ENCODE results near the gene DHX8.
"Not testable (repeated sequence)": the region's sequence is repeated elsewhere in the genome, so short reads cannot be mapped to it uniquely, and the experiment has no call there.

The DHX8 gene

DNA sequence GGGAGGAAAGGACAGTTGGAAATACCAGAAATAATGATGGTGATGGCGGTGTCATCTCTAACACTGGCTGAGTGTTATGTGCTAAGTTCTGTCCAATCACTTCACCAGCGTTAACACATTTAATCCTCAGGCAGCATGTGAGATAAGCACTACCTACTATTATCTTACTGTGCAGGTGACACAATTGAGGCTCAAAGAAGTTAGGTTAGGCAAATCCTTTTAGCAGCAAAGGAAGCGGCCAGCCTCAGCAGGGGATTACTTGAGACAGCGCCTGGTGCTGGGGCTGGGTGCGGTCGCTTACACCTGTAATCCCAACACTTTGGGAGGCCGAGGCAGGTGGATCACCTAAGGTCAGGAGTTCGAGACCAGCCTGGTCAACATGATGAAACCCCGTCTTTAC is 18.7 kb upstream of the DHX8 start:
- no peak overlapping the region for H3K9ac ChIP-seq (ENCODE audit: low read length)
- peaks cover 6% of the 10 kb centered on the region for H3K4me1 ChIP-seq (ENCODE audit: control insufficient read depth, insufficient read depth, low read length)
- H3K36me3 ChIP-seq (ENCODE audit: control insufficient read depth, insufficient read depth, low read length): no peaks in the 10 kb centered on the region
- H3K4me3 ChIP-seq (ENCODE audit: low read length): no peak overlapping the region
- H3K27ac ChIP-seq (ENCODE audit: low read depth, low read length): no peak overlapping the region
- H3K27me3 ChIP-seq (ENCODE audit: control insufficient read depth, insufficient read depth, low read length): no peaks in the 10 kb centered on the region

DNA sequence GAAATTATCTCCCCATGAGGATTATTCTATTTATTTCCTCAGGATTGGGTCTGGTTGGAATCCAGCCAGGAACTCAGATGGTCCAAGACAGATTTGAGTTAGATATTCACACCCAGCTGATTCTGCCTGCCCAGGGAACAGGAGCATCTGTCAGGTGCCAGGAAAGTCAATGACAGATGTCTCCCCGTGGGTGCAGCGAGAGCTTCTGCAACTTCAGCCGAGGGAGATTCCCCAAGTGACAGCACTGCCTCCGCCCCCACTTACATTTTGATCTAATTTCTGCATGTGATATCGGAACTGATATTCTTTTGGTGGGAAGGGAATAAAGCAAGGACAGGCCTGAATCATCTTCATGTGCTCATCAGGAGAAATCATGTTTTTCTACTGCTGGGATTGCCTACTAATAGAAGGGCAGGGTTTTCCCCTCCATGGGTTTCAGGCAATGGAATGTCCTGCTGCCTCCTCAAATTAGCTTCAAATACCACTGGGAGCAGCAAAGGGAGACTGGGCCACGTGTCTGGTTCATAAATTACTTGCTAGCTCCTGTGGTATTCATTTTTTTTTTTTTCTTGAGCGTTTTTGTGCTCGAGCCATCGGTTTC is 15.7 kb upstream of the DHX8 start:
- Histone ChIP-seq H3K4me1 (ENCODE audit: control insufficient read depth, insufficient read depth, low read length) (peaks cover 6% of the 10 kb centered on the region), H3K9ac (ENCODE audit: low read length) (no peak overlapping the region), H3K27ac (ENCODE audit: low read depth, low read length) (no peak overlapping the region), H3K36me3 (ENCODE audit: control insufficient read depth, insufficient read depth, low read length) (no peaks in the 10 kb centered on the region), H3K4me3 (ENCODE audit: low read length) (no peak overlapping the region), H3K27me3 (ENCODE audit: control insufficient read depth, insufficient read depth, low read length) (no peaks in the 10 kb centered on the region)

DNA sequence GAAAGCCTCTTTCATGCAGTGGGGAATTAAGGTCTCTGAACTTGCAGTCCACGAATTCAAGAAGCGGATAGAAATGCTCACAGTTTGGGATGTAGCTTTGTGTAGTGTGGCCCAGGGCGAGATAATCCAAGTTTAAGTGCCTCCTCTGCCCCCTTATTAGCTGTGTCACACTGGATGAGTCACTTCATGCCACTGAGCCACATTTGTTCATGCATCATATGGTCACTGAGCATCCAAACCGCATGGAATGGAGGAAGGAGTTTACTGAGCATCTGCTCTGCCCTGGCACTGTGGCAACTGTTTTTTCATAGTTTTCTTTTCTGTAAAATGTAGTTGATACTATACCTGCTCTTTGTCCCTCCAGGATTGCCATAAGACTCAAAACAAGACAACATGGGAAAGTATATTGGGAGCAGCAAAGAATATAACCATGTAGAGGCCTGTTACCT is 15.1 kb upstream of the DHX8 start:
- Histone ChIP-seq H3K4me3 (ENCODE audit: low read length) (no peak overlapping the region), H3K27ac (ENCODE audit: low read depth, low read length) (no peak overlapping the region)

DNA sequence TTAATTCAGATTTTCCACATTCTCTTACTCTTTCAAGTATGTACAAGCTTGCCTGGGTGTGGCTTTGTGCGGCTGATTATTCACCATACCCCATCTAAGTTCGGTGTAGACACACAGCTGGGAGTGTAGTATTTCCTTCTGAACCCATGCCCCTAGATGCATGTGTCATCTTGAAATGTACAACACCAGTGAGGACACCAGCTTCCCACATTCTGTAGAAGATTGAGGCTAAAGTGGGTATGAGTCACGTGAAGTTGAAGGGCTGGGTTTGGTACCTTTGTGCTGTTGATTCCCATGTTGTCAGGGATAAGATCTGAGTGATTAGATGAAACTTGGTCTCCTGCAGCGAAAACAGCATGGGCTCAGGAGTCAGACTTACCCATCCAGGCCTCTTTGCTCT is 14.6 kb upstream of the DHX8 start:
- H3K4me3 ChIP-seq (ENCODE audit: low read length): no peak overlapping the region
- H3K9ac ChIP-seq (ENCODE audit: low read length): no peak overlapping the region
- H3K27me3 ChIP-seq (ENCODE audit: control insufficient read depth, insufficient read depth, low read length): no peaks in the 10 kb centered on the region
- peaks cover 6% of the 10 kb centered on the region for H3K4me1 ChIP-seq (ENCODE audit: control insufficient read depth, insufficient read depth, low read length)
- no peaks in the 10 kb centered on the region for H3K36me3 ChIP-seq (ENCODE audit: control insufficient read depth, insufficient read depth, low read length)
- H3K27ac ChIP-seq (ENCODE audit: low read depth, low read length): no peak overlapping the region

More for the DNA sequence above, 15.1 kb upstream of the DHX8 start:
- Histone ChIP-seq H3K27me3 (ENCODE audit: control insufficient read depth, insufficient read depth, low read length) (no peaks in the 10 kb centered on the region), H3K36me3 (ENCODE audit: control insufficient read depth, insufficient read depth, low read length) (no peaks in the 10 kb centered on the region), H3K4me1 (ENCODE audit: control insufficient read depth, insufficient read depth, low read length) (peaks cover 6% of the 10 kb centered on the region), H3K9ac (ENCODE audit: low read length) (no peak overlapping the region)

DNA sequence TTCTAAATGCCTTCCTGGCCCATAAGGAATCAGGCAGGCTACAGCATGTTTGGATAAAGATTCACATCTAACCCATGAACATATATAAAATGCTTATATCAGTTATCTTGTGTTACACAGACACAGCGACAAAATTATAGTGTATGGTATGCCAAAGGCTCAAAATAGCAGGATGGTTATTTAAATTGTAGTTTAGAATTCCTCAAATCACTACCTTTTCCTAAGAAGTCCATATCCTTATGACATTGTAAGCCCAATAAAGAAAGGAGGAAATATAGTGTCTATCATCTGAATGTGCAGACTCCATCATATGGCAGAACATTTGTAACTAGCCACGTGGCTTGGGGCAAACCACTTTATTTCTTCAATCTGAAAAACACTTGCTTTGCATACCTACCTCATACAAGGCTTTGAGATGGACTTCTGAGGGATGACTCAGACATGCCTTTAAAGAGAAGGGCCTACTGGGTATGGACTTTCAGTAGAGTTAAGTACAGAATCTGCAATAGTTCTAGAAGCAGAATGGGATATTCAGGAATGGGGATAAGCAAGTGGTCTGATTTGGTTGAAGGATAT is 12.1 kb upstream of the DHX8 start:
- H3K27ac ChIP-seq (ENCODE audit: low read depth, low read length): no peak overlapping the region
- no peak overlapping the region for H3K9ac ChIP-seq (ENCODE audit: low read length)
- H3K36me3 ChIP-seq (ENCODE audit: control insufficient read depth, insufficient read depth, low read length): no peaks in the 10 kb centered on the region
- peaks cover 6% of the 10 kb centered on the region for H3K4me1 ChIP-seq (ENCODE audit: control insufficient read depth, insufficient read depth, low read length)
- no peak overlapping the region for H3K4me3 ChIP-seq (ENCODE audit: low read length)
- H3K27me3 ChIP-seq (ENCODE audit: control insufficient read depth, insufficient read depth, low read length): no peaks in the 10 kb centered on the region

DNA sequence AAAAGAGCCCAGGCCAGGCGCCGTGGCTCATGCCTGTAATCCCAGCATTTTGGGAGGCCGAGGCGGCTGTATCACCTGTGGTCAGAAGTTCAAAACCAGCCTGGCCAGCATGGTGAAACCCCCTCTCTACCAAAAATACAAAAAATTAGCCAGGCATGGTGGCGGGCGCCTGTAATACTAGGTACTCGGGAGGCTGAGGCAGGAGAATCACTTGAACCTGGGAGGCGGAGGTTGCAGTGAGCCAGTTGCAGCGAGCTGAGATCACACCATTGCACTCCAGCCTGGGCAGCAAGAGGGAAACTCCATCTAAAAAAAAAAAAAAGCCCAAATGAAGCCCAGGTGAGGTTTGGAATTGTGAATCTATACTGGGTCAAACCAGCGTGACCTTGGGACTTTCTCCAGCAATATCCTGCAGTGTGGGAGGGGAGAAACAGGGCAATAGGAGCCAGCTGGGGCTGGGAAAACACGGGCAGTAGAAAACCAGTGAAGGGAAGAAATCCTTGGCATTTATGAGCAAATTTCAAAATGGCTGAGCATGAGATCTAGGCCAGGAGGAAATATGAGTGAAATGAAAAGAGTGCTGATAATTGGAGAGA is 8.2 kb upstream of the DHX8 start:
- no peaks in the 10 kb centered on the region for H3K36me3 ChIP-seq (ENCODE audit: control insufficient read depth, insufficient read depth, low read length)
- no peak overlapping the region for H3K4me3 ChIP-seq (ENCODE audit: low read length)
- no peaks in the 10 kb centered on the region for H3K27me3 ChIP-seq (ENCODE audit: control insufficient read depth, insufficient read depth, low read length)
- no peaks in the 10 kb centered on the region for H3K4me1 ChIP-seq (ENCODE audit: control insufficient read depth, insufficient read depth, low read length)
- no peak overlapping the region for H3K27ac ChIP-seq (ENCODE audit: low read depth, low read length)
- H3K9ac ChIP-seq (ENCODE audit: low read length): no peak overlapping the region

DNA sequence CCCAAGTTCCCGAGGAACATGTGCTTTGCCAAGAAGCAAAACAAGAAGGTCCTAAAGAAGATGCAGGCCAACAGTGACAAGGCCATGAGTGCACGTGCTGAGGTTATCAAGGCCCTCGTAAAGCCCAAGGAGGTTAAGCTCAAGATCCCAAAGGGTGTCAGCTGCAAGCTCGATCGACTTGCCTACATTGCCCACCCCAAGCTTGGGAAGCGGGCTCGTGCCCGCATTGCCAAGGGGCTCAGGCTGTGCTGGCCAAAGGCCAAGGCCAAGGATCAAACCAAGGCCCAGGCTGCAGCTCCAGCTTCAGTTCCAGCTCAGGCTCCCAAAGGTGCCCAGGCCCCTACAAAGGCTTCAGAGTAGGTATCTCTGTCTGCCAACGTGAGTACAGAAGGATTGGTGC is 7.5 kb upstream of the DHX8 start:
- not testable (repeated sequence) for H3K36me3 ChIP-seq (ENCODE audit: control insufficient read depth, insufficient read depth, low read length); H3K9ac ChIP-seq (ENCODE audit: low read length); H3K27ac ChIP-seq (ENCODE audit: low read depth, low read length); H3K4me1 ChIP-seq (ENCODE audit: control insufficient read depth, insufficient read depth, low read length); H3K4me3 ChIP-seq (ENCODE audit: low read length); H3K27me3 ChIP-seq (ENCODE audit: control insufficient read depth, insufficient read depth, low read length)

DNA sequence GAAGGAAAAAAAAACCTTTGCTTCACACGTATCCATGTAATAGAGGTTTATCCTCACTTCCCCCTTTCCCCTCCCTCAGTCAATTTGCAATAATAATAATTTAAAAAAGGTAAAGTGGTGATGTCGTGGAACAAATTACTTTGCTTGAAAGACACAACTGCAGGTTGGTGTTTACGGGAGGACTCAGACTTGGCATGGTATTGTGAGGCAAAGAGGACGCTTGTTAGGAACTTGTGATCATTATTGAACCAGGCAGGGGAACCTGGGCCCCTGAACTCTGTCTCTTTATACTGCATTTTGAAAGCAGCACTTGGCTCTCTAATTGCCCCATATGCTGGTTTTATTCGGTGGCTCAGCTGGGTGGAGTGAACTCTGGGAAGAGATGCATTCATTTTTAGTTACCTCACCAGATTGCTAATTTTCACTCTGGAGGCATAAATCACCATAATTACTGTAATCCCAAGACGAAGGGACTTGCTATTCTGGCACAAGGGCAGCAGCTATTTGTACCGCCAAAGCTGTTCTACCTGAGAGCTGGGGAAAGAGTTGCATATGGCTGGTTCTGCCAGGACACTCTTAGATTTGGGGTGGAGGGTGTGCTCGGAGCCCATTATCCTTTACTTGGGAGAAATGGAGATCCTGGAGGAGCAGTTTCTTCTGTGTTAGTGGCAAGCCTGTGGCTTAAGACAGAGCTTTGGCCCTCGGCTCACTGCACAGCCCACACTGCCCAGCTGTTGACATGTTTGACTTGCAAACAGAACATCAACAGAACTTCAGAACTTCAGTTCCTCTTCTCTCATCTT is 5.7 kb upstream of the DHX8 start:
- no peak overlapping the region for H3K9ac ChIP-seq (ENCODE audit: low read length)
- no peak overlapping the region for H3K4me3 ChIP-seq (ENCODE audit: low read length)
- H3K27ac ChIP-seq (ENCODE audit: low read depth, low read length): no peak overlapping the region
- peaks cover under 1% of the 10 kb centered on the region for H3K4me1 ChIP-seq (ENCODE audit: control insufficient read depth, insufficient read depth, low read length)
- H3K27me3 ChIP-seq (ENCODE audit: control insufficient read depth, insufficient read depth, low read length): no peaks in the 10 kb centered on the region
- H3K36me3 ChIP-seq (ENCODE audit: control insufficient read depth, insufficient read depth, low read length): no peaks in the 10 kb centered on the region

DNA sequence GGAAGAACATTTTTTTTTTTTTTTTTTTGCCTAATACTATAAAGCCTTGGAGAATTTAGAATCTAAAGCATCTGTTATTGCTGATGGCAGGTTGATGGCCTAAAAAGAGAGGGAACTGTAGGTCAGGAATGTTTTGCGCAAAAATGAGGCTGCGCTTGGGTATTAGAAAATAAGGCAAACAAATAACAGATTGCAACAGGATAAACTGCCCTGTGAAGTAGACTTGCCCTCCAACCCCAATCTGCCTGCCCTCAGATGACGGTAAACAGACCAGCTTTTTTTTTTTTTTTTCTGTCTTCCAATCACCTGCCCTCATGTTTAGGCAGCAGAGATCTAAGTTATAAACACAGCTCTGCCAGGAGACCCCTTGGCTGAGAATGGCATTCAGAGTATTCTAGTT is 3.8 kb upstream of the DHX8 start:
- H3K27me3 ChIP-seq (ENCODE audit: control insufficient read depth, insufficient read depth, low read length): no peaks in the 10 kb centered on the region
- H3K27ac ChIP-seq (ENCODE audit: low read depth, low read length): no peak overlapping the region
- peaks cover 9% of the 10 kb centered on the region for H3K4me1 ChIP-seq (ENCODE audit: control insufficient read depth, insufficient read depth, low read length)
- no peak overlapping the region for H3K4me3 ChIP-seq (ENCODE audit: low read length)
- H3K36me3 ChIP-seq (ENCODE audit: control insufficient read depth, insufficient read depth, low read length): no peaks in the 10 kb centered on the region
- H3K9ac ChIP-seq (ENCODE audit: low read length): no peak overlapping the region

DNA sequence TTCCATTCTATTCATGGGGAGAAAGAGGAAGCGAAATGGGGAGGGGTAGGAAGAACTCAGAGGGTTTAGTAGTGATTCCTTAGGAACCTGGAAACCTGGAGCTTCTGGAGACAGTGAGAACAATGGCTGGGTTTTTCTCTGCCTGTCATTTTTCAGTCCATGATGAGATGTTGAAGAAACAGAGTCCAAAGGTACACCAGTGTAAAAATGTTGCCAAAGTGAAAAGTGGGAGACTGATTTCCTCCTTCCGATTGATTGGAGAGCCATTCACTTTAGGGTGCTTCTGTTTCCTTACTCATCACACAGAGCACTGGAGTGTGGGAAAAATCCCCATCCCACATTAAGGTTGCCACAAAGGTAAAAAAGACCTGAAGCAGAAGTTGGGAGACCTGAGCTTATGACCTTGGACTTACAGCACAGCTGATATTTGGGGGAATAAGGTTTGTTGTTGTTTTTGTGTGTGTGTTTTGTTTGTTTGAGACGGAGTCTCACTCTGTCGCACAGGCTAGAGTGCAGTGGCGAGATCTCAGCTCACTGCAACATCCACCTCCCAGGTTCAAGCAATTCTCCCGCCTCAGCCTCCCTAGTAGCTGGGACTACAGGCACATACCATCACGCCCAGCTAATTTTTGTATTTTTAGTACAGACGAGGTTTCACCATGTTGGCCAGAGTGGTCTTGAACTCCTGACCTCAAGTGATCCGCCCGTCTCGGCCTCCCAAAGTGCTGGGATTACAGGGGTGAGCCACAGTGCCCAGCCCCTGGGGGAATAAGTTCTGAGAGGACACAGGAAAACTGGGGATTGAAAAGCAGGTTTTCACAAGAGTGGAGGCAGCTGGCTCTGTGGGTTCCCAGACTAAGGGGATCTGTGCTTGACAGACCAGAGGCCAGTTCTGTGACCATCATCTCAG is 1.4 kb upstream of the DHX8 start:
- Histone ChIP-seq H3K9ac (ENCODE audit: low read length) (no peak overlapping the region), H3K4me1 (ENCODE audit: control insufficient read depth, insufficient read depth, low read length) (peaks cover 12% of the 10 kb centered on the region), H3K27ac (ENCODE audit: low read depth, low read length) (no peak overlapping the region), H3K4me3 (ENCODE audit: low read length) (no peak overlapping the region), H3K36me3 (ENCODE audit: control insufficient read depth, insufficient read depth, low read length) (no peaks in the 10 kb centered on the region), H3K27me3 (ENCODE audit: control insufficient read depth, insufficient read depth, low read length) (no peaks in the 10 kb centered on the region)

DNA sequence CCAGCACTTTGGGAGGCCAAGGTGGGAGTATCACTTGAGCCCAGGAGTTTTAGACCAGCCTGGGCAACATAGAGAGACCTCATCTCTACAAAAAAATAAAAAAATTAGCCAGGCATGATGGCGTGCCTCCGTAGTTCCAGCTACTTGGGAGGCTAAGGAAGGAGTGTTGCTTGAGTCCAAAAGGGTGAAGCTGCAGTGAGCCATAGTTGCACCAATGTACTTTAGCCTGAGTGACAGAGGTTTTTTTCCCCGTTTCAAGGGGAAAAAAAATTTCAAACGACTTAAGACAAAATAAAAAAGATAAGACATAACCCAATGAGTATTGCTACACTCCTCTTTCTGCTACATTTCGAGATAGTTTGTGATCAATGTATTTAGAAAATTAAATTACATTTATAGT is 6.8 kb downstream of the DHX8 start:
- Histone ChIP-seq H3K27ac (ENCODE audit: low read depth, low read length) (no peak overlapping the region), H3K4me3 (ENCODE audit: low read length) (no peak overlapping the region), H3K9ac (ENCODE audit: low read length) (no peak overlapping the region), H3K27me3 (ENCODE audit: control insufficient read depth, insufficient read depth, low read length) (no peaks in the 10 kb centered on the region), H3K4me1 (ENCODE audit: control insufficient read depth, insufficient read depth, low read length) (no peaks in the 10 kb centered on the region), H3K36me3 (ENCODE audit: control insufficient read depth, insufficient read depth, low read length) (peaks cover 24% of the 10 kb centered on the region)

DNA sequence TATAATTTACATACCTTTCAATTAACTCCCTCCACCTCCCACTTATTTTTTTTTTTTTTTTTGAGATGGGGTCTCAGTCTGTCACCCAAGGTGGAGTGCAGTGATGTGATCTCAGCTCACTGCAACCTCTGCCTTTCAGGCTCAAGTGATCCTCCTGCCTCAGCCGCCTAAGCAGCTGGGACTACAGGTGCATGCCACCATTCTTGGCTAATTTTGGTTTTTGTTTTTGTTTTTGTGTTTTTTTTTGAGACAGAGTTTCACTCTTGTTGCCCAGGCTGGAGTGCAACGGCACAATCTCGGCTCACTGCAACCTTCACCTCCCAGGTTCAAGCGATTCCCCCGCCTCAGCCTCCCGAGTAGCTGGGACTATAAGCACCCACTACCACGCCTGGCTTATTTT is 25.7 kb downstream of the DHX8 start:
- peaks cover 32% of the 10 kb centered on the region for H3K36me3 ChIP-seq (ENCODE audit: control insufficient read depth, insufficient read depth, low read length)
- not testable (repeated sequence) for H3K9ac ChIP-seq (ENCODE audit: low read length); H3K4me3 ChIP-seq (ENCODE audit: low read length); H3K27ac ChIP-seq (ENCODE audit: low read depth, low read length); H3K27me3 ChIP-seq (ENCODE audit: control insufficient read depth, insufficient read depth, low read length); H3K4me1 ChIP-seq (ENCODE audit: control insufficient read depth, insufficient read depth, low read length)
